Measurements from ENCODE around the gene RASSF8. TPM values are rescaled to one million over a fixed set of nuclear protein-coding genes. Genes with fewer than 3 reads are reported as not detected.

Gene RASSF8
- polyA plus RNA-seq, 1 experiment: 25.5 TPM

- CTCF ChIA-PET: interaction anchor here (0.9 to 9.1 kb wide), 11 partner anchors 16 to 582 kb away, joined by 3 to 80 read pairs (median 7); no protein-coding TSS in a partner anchor
- DNase-seq (ENCODE audit: low read depth, low spot score): no peak
These were observed 162.2 kb downstream of the RASSF8 start for GRCh38 chr12:26120561-26121274.

GRCh38 chr12:26121323-26122060 lies 163.0 kb downstream of the RASSF8 start:
- CTCF ChIA-PET: interaction anchor here (0.6 to 9.1 kb wide), 7 partner anchors 12 to 581 kb away, joined by 3 to 80 read pairs (median 9); no protein-coding TSS in a partner anchor

More at GRCh38 chr12:26120561-26121274, 162.2 kb downstream of the RASSF8 start:
- Histone ChIP-seq H3K27me3 (ENCODE audit: control insufficient read depth, insufficient read depth, low read length) (no peaks in the 10 kb centered on the region), H3K27ac (ENCODE audit: low read depth, low read length) (no peak overlapping the region), H3K9me3 (ENCODE audit: control insufficient read depth, insufficient read depth, low read length) (no peaks in the 10 kb centered on the region), H3K4me3 (ENCODE audit: low read depth, low read length) (no peak overlapping the region)
- POLR2A ChIA-PET: no interaction called here
- TF ChIP-seq CTCF (IDR thresholded peaks at IDR 0.05; ENCODE audit: low read depth, low read length): no peak

GRCh38 chr12:26122061-26122680 lies 163.7 kb downstream of the RASSF8 start:
- CTCF ChIA-PET: interaction anchor here (0.6 to 9.1 kb wide), 10 partner anchors 12 to 580 kb away, joined by 3 to 80 read pairs (median 4); no protein-coding TSS in a partner anchor
- DNase-seq (ENCODE audit: low read depth, low spot score): no peak
- H3K27me3 ChIP-seq (ENCODE audit: control insufficient read depth, insufficient read depth, low read length): no peaks in the 10 kb centered on the region
- POLR2A ChIA-PET: interaction anchor here (0.8 to 3.7 kb wide), 3 partner anchors 32 to 152 kb away, joined by 3 to 9 read pairs (median 6); no protein-coding TSS in a partner anchor
- H3K27ac ChIP-seq (ENCODE audit: low read depth, low read length): no peak overlapping the region
- H3K4me3 ChIP-seq (ENCODE audit: low read depth, low read length): peak overlapping the region; percentile 60
- no peak for TF ChIP-seq CTCF (IDR thresholded peaks at IDR 0.05; ENCODE audit: low read depth, low read length)
- no peaks in the 10 kb centered on the region; the same call in 1 of the 2 replicates for H3K9me3 ChIP-seq (ENCODE audit: control insufficient read depth, insufficient read depth, low read length)

More at GRCh38 chr12:26121323-26122060, 163.0 kb downstream of the RASSF8 start:
- DNase-seq (ENCODE audit: low read depth, low spot score): no peak
- POLR2A ChIA-PET: interaction anchor here (3.7 kb wide), 1 partner anchor 32 kb away, joined by 9 read pairs; no protein-coding TSS in a partner anchor
- no peak overlapping the region for H3K27ac ChIP-seq (ENCODE audit: low read depth, low read length)
- H3K4me3 ChIP-seq (ENCODE audit: low read depth, low read length): peak overlapping the region; percentile 60
- no peak for TF ChIP-seq CTCF (IDR thresholded peaks at IDR 0.05; ENCODE audit: low read depth, low read length)
- no peaks in the 10 kb centered on the region for H3K27me3 ChIP-seq (ENCODE audit: control insufficient read depth, insufficient read depth, low read length)
- H3K9me3 ChIP-seq (ENCODE audit: control insufficient read depth, insufficient read depth, low read length): no peaks in the 10 kb centered on the region; the same call in 1 of the 2 replicates

- H3K27me3 ChIP-seq (ENCODE audit: control insufficient read depth, insufficient read depth, low read length): no peaks in the 10 kb centered on the region
- CTCF ChIA-PET: interaction anchor here (0.5 to 9.1 kb wide), 11 partner anchors 11 to 579 kb away, joined by 3 to 80 read pairs (median 3); no protein-coding TSS in a partner anchor
- H3K9me3 ChIP-seq (ENCODE audit: control insufficient read depth, insufficient read depth, low read length): no peaks in the 10 kb centered on the region; the same call in 1 of the 2 replicates
- DNase-seq (ENCODE audit: low read depth, low spot score): no peak
- peak; percentile 31 for TF ChIP-seq CTCF (IDR thresholded peaks at IDR 0.05; ENCODE audit: low read depth, low read length)
- POLR2A ChIA-PET: interaction anchor here (0.8 to 3.7 kb wide), 4 partner anchors 9 to 151 kb away, joined by 3 to 9 read pairs (median 4); no protein-coding TSS in a partner anchor
- H3K4me3 ChIP-seq (ENCODE audit: low read depth, low read length): peak overlapping the region; percentile 60
- H3K27ac ChIP-seq (ENCODE audit: low read depth, low read length): no peak overlapping the region
These were observed 164.4 kb downstream of the RASSF8 start for GRCh38 chr12:26122681-26123481.

Data from AG04450 (cell line).